Measurements from ENCODE around the gene CPHXL2.

CPHXL2 gene

GRCh38 chr16:75676909-75677308, at the start of gene CPHXL2:
Gene CPHXL2, minus strand, starts transcription at chr16:75677009. Its CDS starts 10 bp downstream, at chr16:75676999.
- DNase-seq (ENCODE audit: low read depth), result no peak

GRCh38 chr16:75726390-75726789, 49.6 kb upstream of the CPHXL2 start, which contains the start of gene CPHXL:
Gene CPHXL, minus strand, starts transcription at chr16:75726490. Its CDS starts 48 bp downstream, at chr16:75726442.
- DNase-seq (ENCODE audit: low read depth), result no peak

- no peak for DNase-seq (ENCODE audit: low read depth)
These were observed 41.6 kb upstream of the CPHXL2 start for GRCh38 chr16:75718452-75718851.

GRCh38 chr16:75714661-75715060, 37.9 kb upstream of the CPHXL2 start:
- DNase-seq (ENCODE audit: low read depth), result no peak

- DNase-seq (ENCODE audit: low read depth), result no peak
These were observed 33.5 kb upstream of the CPHXL2 start for GRCh38 chr16:75710344-75710743.

- no peak for DNase-seq (ENCODE audit: low read depth)
These were observed 26.5 kb upstream of the CPHXL2 start for GRCh38 chr16:75703306-75703705.

- no peak for DNase-seq (ENCODE audit: low read depth)
These were observed 25.4 kb upstream of the CPHXL2 start for GRCh38 chr16:75702242-75702641.

- no peak for DNase-seq (ENCODE audit: low read depth)
These were observed 24.6 kb upstream of the CPHXL2 start, which contains the start of gene DUXB for GRCh38 chr16:75701361-75701760. Gene DUXB, minus strand, starts transcription at chr16:75701461. Its CDS starts 43 bp downstream, at chr16:75701418.

- no peak for DNase-seq (ENCODE audit: low read depth)
These were observed 20.8 kb upstream of the CPHXL2 start for GRCh38 chr16:75697571-75697970.

- no peak for DNase-seq (ENCODE audit: low read depth)
These were observed 18.9 kb upstream of the CPHXL2 start for GRCh38 chr16:75695708-75696107.

- no peak for DNase-seq (ENCODE audit: low read depth)
These were observed 10.6 kb upstream of the CPHXL2 start for GRCh38 chr16:75687361-75687760.

GRCh38 chr16:75682308-75682707, 5.5 kb upstream of the CPHXL2 start:
- DNase-seq (ENCODE audit: low read depth), result no peak

GRCh38 chr16:75679366-75679765, 2.6 kb upstream of the CPHXL2 start:
- no peak for DNase-seq (ENCODE audit: low read depth)

GRCh38 chr16:75667503-75667902, 9.3 kb downstream of the CPHXL2 start:
- DNase-seq (ENCODE audit: low read depth), result no peak

GRCh38 chr16:75660726-75661302, 16.0 kb downstream of the CPHXL2 start:
- no peak for DNase-seq (ENCODE audit: low read depth)

GRCh38 chr16:75660321-75660720, 16.5 kb downstream of the CPHXL2 start:
- no peak for DNase-seq (ENCODE audit: low read depth)

- no peak for DNase-seq (ENCODE audit: low read depth)
These were observed 18.6 kb downstream of the CPHXL2 start for GRCh38 chr16:75658175-75658574.

- peak; percentile 56 for DNase-seq (ENCODE audit: low read depth)
These were observed 22.9 kb downstream of the CPHXL2 start for GRCh38 chr16:75653922-75654321.

GRCh38 chr16:75648265-75649076, 28.3 kb downstream of the CPHXL2 start:
- DNase-seq (ENCODE audit: low read depth), result peak; percentile 41

- peak; percentile 89 for DNase-seq (ENCODE audit: low read depth)
These were observed 29.1 kb downstream of the CPHXL2 start, which contains the start of the genes KARS1 and TERF2IP for GRCh38 chr16:75647492-75648264. Gene KARS1, minus strand, starts transcription at chr16:75647665. Its CDS starts 26 bp downstream, at chr16:75647639. Gene TERF2IP, plus strand, starts transcription at chr16:75647773. Its CDS starts 110 bp downstream, at chr16:75647883.

GRCh38 chr16:75647112-75647491, 29.7 kb downstream of the CPHXL2 start:
- no peak for DNase-seq (ENCODE audit: low read depth)

- no peak for DNase-seq (ENCODE audit: low read depth)
These were observed 32.4 kb downstream of the CPHXL2 start for GRCh38 chr16:75644240-75645012.

All from fibroblast of the conjunctiva (primary cell).